ENCODE data around the gene MVB12B.
"Not testable (repeated sequence)": the region's sequence is repeated elsewhere in the genome, so short reads cannot be mapped to it uniquely, and the experiment has no call there.

Gene MVB12B

GRCh38 chr9:126472948-126473298 is 146.3 kb downstream of the MVB12B start:
- DNase-seq (ENCODE audit: low read depth): no peak

- no peak for DNase-seq (ENCODE audit: low read depth)
Measured at GRCh38 chr9:126474206-126474765, 147.7 kb downstream of the MVB12B start.

GRCh38 chr9:126474786-126475485 is 148.3 kb downstream of the MVB12B start:
- no peak for DNase-seq (ENCODE audit: low read depth)

- DNase-seq (ENCODE audit: low read depth): no peak
Measured at GRCh38 chr9:126475933-126476555, 149.4 kb downstream of the MVB12B start.

GRCh38 chr9:126477432-126477831 is 150.8 kb downstream of the MVB12B start:
- DNase-seq (ENCODE audit: low read depth): not testable (repeated sequence)

- no peak for DNase-seq (ENCODE audit: low read depth)
Measured at GRCh38 chr9:126478216-126478981, 151.8 kb downstream of the MVB12B start.

- no peak for DNase-seq (ENCODE audit: low read depth)
Measured at GRCh38 chr9:126479515-126479914, 152.9 kb downstream of the MVB12B start.

GRCh38 chr9:126480813-126481212 is 154.2 kb downstream of the MVB12B start:
- DNase-seq (ENCODE audit: low read depth): no peak

- no peak for DNase-seq (ENCODE audit: low read depth)
Measured at GRCh38 chr9:126481862-126482261, 155.2 kb downstream of the MVB12B start.

- DNase-seq (ENCODE audit: low read depth): no peak
Measured at GRCh38 chr9:126482361-126483044, 155.9 kb downstream of the MVB12B start.

GRCh38 chr9:126483468-126484073 is 156.9 kb downstream of the MVB12B start:
- no peak for DNase-seq (ENCODE audit: low read depth)

- no peak for DNase-seq (ENCODE audit: low read depth)
Measured at GRCh38 chr9:126485662-126486061, 159.0 kb downstream of the MVB12B start.

- no peak for DNase-seq (ENCODE audit: low read depth)
Measured at GRCh38 chr9:126486276-126486675, 159.6 kb downstream of the MVB12B start.

GRCh38 chr9:126487856-126488255 is 161.2 kb downstream of the MVB12B start:
- no peak for DNase-seq (ENCODE audit: low read depth)

GRCh38 chr9:126488310-126488709 is 161.7 kb downstream of the MVB12B start:
- no peak for DNase-seq (ENCODE audit: low read depth)

- no peak for DNase-seq (ENCODE audit: low read depth)
Measured at GRCh38 chr9:126488881-126489404, 162.3 kb downstream of the MVB12B start.

GRCh38 chr9:126489581-126490213 is 163.1 kb downstream of the MVB12B start:
- DNase-seq (ENCODE audit: low read depth): no peak

- DNase-seq (ENCODE audit: low read depth): no peak
Measured at GRCh38 chr9:126490214-126490631, 163.6 kb downstream of the MVB12B start.

- peak; percentile 25 for DNase-seq (ENCODE audit: low read depth)
Measured at GRCh38 chr9:126490871-126491567, 164.4 kb downstream of the MVB12B start.

- DNase-seq (ENCODE audit: low read depth): no peak
Measured at GRCh38 chr9:126491568-126491879, 164.9 kb downstream of the MVB12B start.

GRCh38 chr9:126491949-126492348 is 165.3 kb downstream of the MVB12B start:
- DNase-seq (ENCODE audit: low read depth): no peak
